SU-DHL-6 (cell line): ENCODE measurements around the gene CACNB1.

Experiments
- H2AFZ ChIP-seq: fragments of 200-600 bp; sonication (generic); 2 replicates; pipeline ENCODE4 v1.6.1; 2014; ENCODE audit warnings: low read depth, mild to moderate bottlenecking, moderate library complexity, mixed read lengths, antibody characterized with exemption, low read length; ENCODE audit not compliant: severe bottlenecking
- H3F3A ChIP-seq: fragments of 200-600 bp; shearing (Covaris generic); 2 replicates; pipeline ENCODE4 v1.6.0; 2016; ENCODE audit warnings: antibody characterized with exemption, mild to moderate bottlenecking; ENCODE audit not compliant: insufficient read depth
- H3K27ac ChIP-seq: fragments of 200-600 bp; sonication (generic); 2 replicates; pipeline ENCODE4 v1.5.1; 2016; ENCODE audit warnings: low read depth, mild to moderate bottlenecking, low read length, moderate library complexity, mixed read lengths
- H3K27me3 ChIP-seq: fragments of 200-600 bp; sonication (generic), shearing (Covaris generic); 2 replicates; pipeline ENCODE4 v1.6.0; 2014; ENCODE audit warnings: mild to moderate bottlenecking, low read length
- H3K36me3 ChIP-seq: fragments of 200-600 bp; sonication (generic); 2 replicates; pipeline ENCODE4 v1.6.1; 2014; ENCODE audit warnings: mild to moderate bottlenecking, low read length, mixed read lengths
- H3K4me2 ChIP-seq: fragments of 300-600, 200-600 bp; shearing (Covaris generic), sonication (generic); 2 replicates; pipeline ENCODE4 v1.6.0; 2014; ENCODE audit warnings: low read length, low read depth, mild to moderate bottlenecking; ENCODE audit not compliant: poor library complexity, severe bottlenecking
- H3K4me3 ChIP-seq: fragments of 200-600 bp; sonication (generic); 2 replicates; pipeline ENCODE4 v1.5.1; 2014; ENCODE audit warnings: antibody characterized with exemption, low read length, mild to moderate bottlenecking, mixed read lengths; ENCODE audit not compliant: insufficient read depth, poor library complexity, severe bottlenecking
- H3K79me2 ChIP-seq: fragments of 200-600 bp; sonication (generic); 2 replicates; pipeline ENCODE4 v1.6.1; 2014; ENCODE audit warnings: mild to moderate bottlenecking, low read length, moderate library complexity; ENCODE audit not compliant: insufficient read depth
- H3K9ac ChIP-seq: fragments of 200-600 bp; sonication (generic); 2 replicates; pipeline ENCODE4 v1.7.0; 2014; ENCODE audit warnings: mild to moderate bottlenecking, low read length
- H3K9me2 ChIP-seq: fragments of 200-600 bp; sonication (generic); replicated peaks from 2 replicates; pipeline ENCODE4 v1.6.1; 2014; ENCODE audit warnings: low read length; ENCODE audit not compliant: insufficient read depth
- H3K9me3 ChIP-seq: fragments of 200-600 bp; sonication (generic); 2 replicates; pipeline ENCODE4 v1.6.1; 2014; ENCODE audit warnings: low read length, mixed read lengths; ENCODE audit not compliant: insufficient read depth
- H4K20me1 ChIP-seq: fragments of 200-600 bp; sonication (generic); 2 replicates; pipeline ENCODE4 v1.6.1; 2014; ENCODE audit warnings: low read depth, mild to moderate bottlenecking, antibody characterized with exemption, low read length, moderate library complexity, mixed read lengths
- EZH2phosphoT487 ChIP-seq: fragments of 200-600 bp; sonication (generic), shearing (Covaris generic); conservative IDR thresholded peaks from 2 replicates; pipeline ENCODE4 v1.6.1; 2018; ENCODE audit warnings: mild to moderate bottlenecking, antibody characterized with exemption, low read length, moderate library complexity, mixed read lengths
- TF ChIP-seq, protein P1 (sequence below): fragments of 200-600 bp; sonication (generic); IDR thresholded peaks from one replicate; pipeline ENCODE4 v1.5.1; 2017; ENCODE audit warnings: antibody characterized with exemption, mild to moderate bottlenecking, low read length, moderate library complexity; ENCODE audit not compliant: insufficient read depth, poor library complexity, severe bottlenecking

Gene CACNB1

DNA sequence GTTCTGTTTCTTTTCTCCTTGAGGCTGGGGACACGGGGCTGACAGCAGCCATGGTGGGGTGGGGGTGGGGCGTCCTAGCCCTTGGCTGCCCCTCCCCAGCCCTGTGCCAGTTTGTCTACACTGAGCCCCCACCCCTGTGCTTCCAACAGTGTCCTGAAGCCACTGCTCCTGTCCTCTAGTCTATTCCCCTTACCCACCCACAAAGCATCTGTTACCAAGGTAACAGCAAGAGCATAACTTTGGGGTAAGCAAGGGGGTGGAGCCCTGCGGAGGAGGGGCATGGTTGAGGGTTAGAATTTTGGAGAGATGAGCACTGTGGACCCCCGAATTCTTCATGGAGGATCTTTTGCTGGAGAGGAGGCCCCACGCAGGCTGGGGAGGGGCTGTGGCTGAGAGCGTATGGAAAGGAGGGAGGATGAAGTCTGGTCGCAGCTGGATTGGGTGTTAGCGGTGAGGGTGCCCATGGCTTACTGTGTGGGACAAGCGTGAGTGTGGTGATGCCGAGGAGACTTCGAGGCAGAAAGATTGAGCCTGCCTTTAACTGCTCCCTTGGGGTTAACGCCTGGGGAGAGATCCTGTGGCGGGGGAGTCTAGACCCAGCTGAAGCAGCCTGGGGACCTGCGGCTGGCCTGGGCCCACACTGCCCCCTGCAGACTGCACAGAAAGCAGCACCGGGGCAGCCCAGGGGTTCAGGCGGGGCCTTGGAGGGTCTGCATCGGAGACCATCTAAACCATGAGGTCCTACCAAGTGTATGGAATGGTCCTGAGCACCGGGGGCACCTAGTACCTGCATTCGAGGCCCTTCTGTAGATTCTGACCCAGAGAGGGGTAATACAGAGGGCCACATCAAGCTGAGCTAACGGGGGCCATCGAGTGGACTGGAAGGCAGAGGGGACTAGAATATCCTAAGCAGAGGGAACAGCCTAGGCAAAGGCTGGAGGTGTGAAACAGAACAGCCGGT, 34.4 kb upstream of the CACNB1 start:
- Histone ChIP-seq H3K9me2 (no peaks in the 10 kb centered on the region), H3K9ac (no peak overlapping the region), H3K4me3 (no peak overlapping the region), H4K20me1 (no peaks in the 10 kb centered on the region), H3K36me3 (no peaks in the 10 kb centered on the region), H3K9me3 (no peaks in the 10 kb centered on the region), H3K27me3 (no peaks in the 10 kb centered on the region), H3K79me2 (no peaks in the 10 kb centered on the region), H2AFZ (no peak overlapping the region), H3F3A (no peaks in the 10 kb centered on the region), H3K4me2 (no peak overlapping the region), H3K27ac (no peak overlapping the region)
- TF ChIP-seq EZH2phosphoT487, result no peak
- TF ChIP-seq, protein P1, sequence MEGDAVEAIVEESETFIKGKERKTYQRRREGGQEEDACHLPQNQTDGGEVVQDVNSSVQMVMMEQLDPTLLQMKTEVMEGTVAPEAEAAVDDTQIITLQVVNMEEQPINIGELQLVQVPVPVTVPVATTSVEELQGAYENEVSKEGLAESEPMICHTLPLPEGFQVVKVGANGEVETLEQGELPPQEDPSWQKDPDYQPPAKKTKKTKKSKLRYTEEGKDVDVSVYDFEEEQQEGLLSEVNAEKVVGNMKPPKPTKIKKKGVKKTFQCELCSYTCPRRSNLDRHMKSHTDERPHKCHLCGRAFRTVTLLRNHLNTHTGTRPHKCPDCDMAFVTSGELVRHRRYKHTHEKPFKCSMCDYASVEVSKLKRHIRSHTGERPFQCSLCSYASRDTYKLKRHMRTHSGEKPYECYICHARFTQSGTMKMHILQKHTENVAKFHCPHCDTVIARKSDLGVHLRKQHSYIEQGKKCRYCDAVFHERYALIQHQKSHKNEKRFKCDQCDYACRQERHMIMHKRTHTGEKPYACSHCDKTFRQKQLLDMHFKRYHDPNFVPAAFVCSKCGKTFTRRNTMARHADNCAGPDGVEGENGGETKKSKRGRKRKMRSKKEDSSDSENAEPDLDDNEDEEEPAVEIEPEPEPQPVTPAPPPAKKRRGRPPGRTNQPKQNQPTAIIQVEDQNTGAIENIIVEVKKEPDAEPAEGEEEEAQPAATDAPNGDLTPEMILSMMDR, result peak; percentile 86

DNA sequence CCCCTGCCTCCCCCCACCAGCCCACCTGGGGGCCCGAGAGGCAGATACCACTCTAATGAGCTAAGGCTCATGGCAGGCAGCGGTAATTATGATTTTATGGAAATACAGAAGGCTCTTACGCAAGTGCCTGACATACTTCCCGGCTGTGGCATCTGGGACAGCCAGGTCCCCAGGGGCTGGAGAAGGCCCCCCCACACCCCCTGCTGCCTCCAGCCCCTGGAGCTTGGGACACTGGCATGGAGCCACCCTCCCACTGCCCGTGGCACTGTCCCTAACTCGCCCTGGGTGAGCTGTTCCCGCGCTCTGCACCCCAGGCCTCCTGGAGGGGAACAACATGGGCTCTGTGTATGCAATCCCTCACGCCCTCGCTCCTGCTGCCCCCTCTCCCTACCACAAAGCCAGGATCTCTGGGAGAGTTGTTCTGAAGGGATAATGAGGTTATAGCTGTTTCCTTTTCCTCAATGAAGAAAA, 33.7 kb upstream of the CACNB1 start:
- H3K9ac ChIP-seq, result no peak overlapping the region

DNA sequence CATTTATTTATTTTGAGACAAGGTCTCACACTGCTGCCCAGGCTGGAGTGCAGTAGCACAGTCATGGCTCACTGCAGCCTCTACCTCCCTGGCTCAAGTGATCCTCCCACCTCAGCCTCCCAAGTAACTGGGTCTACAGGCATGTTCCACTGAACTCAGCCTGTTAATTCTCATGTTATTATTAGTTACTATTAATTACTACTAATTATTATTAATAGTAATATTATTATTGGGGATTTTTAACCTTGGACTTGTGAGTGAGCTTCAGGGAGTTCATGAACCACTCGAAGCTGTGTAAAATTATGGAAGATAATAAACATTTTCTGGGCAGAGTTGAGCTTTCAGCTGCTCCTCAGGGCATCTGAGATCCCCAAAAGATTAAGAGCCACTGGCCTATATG, 32.9 kb upstream of the CACNB1 start:
- Histone ChIP-seq H2AFZ (no peak overlapping the region), H3K4me3 (no peak overlapping the region), H3K4me2 (no peak overlapping the region), H3K9me3 (no peaks in the 10 kb centered on the region), H3K9ac (no peak overlapping the region), H3F3A (no peaks in the 10 kb centered on the region), H4K20me1 (no peaks in the 10 kb centered on the region), H3K27ac (no peak overlapping the region), H3K27me3 (no peaks in the 10 kb centered on the region), H3K79me2 (no peaks in the 10 kb centered on the region), H3K9me2 (no peaks in the 10 kb centered on the region), H3K36me3 (no peaks in the 10 kb centered on the region)
- TF ChIP-seq EZH2phosphoT487, result no peak
- TF ChIP-seq, protein P1, result no peak

More for the DNA sequence above, 33.7 kb upstream of the CACNB1 start:
- H3K4me2 ChIP-seq, result no peak overlapping the region
- no peaks in the 10 kb centered on the region for H3K9me2 ChIP-seq
- no peaks in the 10 kb centered on the region for H3F3A ChIP-seq
- H3K27me3 ChIP-seq, result no peaks in the 10 kb centered on the region
- H3K4me3 ChIP-seq, result no peak overlapping the region
- no peak for TF ChIP-seq EZH2phosphoT487
- TF ChIP-seq, protein P1, result no peak
- no peak overlapping the region for H3K27ac ChIP-seq
- H3K36me3 ChIP-seq, result no peaks in the 10 kb centered on the region
- no peaks in the 10 kb centered on the region for H3K9me3 ChIP-seq
- H2AFZ ChIP-seq, result no peak overlapping the region
- no peaks in the 10 kb centered on the region for H4K20me1 ChIP-seq
- no peaks in the 10 kb centered on the region for H3K79me2 ChIP-seq
